SK-N-SH (cell line): ENCODE results near the gene HDAC7. TPM values are rescaled to one million over a fixed set of nuclear protein-coding genes. Genes with fewer than 3 reads are reported as not detected.

Experiments
- CTCF ChIA-PET: fragments of 300-600, 350-600 bp; formaldehyde crosslinking; extraction: SDS; loops from one replicate; lab custom pipeline; 2021; lab: Yijun Ruan, JAX
- POLR2A ChIA-PET: fragments of 350-600 bp; sonication (Branson Sonifier 250); formaldehyde crosslinking; extraction: SDS; loops from one replicate; lab custom pipeline; 2020; ENCODE audit warnings: antibody characterized with exemption, inconsistent platforms; lab: Yijun Ruan, JAX
- DNase-seq: peaks from one replicate; pipeline ENCODE4 v3.0.0; 2012
- H2AFZ ChIP-seq: fragments of 200-600 bp; sonication (generic); 2 replicates; pipeline ENCODE4 v1.8.1; 2016; ENCODE audit warnings: antibody characterized with exemption, mild to moderate bottlenecking, low read depth
- H3F3A ChIP-seq: fragments of 200-600 bp; sonication (generic); replicated peaks from 2 replicates; pipeline ENCODE3; 2016; ENCODE audit warnings: antibody characterized with exemption, mild to moderate bottlenecking; ENCODE audit not compliant: insufficient read depth
- H3K27ac ChIP-seq, 2 experiments: fragments of 200-500 bp in 1 of 2; fragments of 200-600 bp in 1 of 2; sonication (Bioruptor generic) in 1 of 2; sonication (generic), shearing (Covaris generic) in 1 of 2; 2 replicates each; pipeline versions ENCODE4 v1.5.1 to v1.6.1; 2014 to 2016; ENCODE audit warnings: low read depth in 2 of 2, inconsistent platforms in 1 of 2, low read length in 1 of 2, mild to moderate bottlenecking in 1 of 2, mixed read lengths in 1 of 2
- H3K27me3 ChIP-seq: fragments of 200-600 bp; sonication (generic), shearing (Covaris generic); 2 replicates; pipeline ENCODE4 v1.6.1; 2016; ENCODE audit warnings: mixed run types; ENCODE audit not compliant: insufficient read depth
- H3K36me3 ChIP-seq, 2 experiments: fragments of 200-500 bp in 1 of 2; fragments of 200-600 bp in 1 of 2; sonication (Bioruptor generic) in 1 of 2; sonication (generic) in 1 of 2; replicated peaks in 1 of 2; 2 replicates each; pipeline versions ENCODE3 to v1.5.1; 2014 to 2016; ENCODE audit warnings: low read length in 1 of 2, mild to moderate bottlenecking in 1 of 2; ENCODE audit not compliant: insufficient read depth in 2 of 2, control insufficient read depth in 1 of 2
- H3K4me1 ChIP-seq, 2 experiments: fragments of 200-500 bp in 1 of 2; fragments of 200-600 bp in 1 of 2; sonication (Bioruptor generic) in 1 of 2; sonication (generic), shearing (Covaris generic) in 1 of 2; 2 replicates each; pipeline versions ENCODE4 v1.5.1 to v1.6.1; 2014 to 2016; ENCODE audit warnings: low read depth in 1 of 2, low read length in 1 of 2, mixed run types in 1 of 2; ENCODE audit not compliant: insufficient read depth in 2 of 2, control insufficient read depth in 1 of 2
- H3K4me2 ChIP-seq: fragments of 200-600 bp; sonication (generic), shearing (Covaris generic); 2 replicates; pipeline ENCODE4 v1.6.1; 2017; ENCODE audit warnings: mixed run types
- H3K4me3 ChIP-seq, 2 experiments: fragments of 200-500 bp in 1 of 2; fragments of 200-600 bp in 1 of 2; sonication (Bioruptor generic) in 1 of 2; sonication (generic), shearing (Covaris generic) in 1 of 2; 2 replicates each; pipeline versions ENCODE4 v1.5.1 to v1.8.1; 2014 to 2016; ENCODE audit warnings: low read depth in 2 of 2, inconsistent platforms in 1 of 2, low read length in 1 of 2, mild to moderate bottlenecking in 1 of 2, mixed read lengths in 1 of 2, moderate library complexity in 1 of 2
- H3K79me2 ChIP-seq: fragments of 200-600 bp; sonication (generic); 2 replicates; pipeline ENCODE4 v1.8.1; 2017; ENCODE audit warnings: mild to moderate bottlenecking; ENCODE audit not compliant: insufficient read depth
- H3K9ac ChIP-seq: fragments of 200-600 bp; sonication (generic); 2 replicates; pipeline ENCODE4 v1.6.1; 2017; ENCODE audit warnings: mixed run types
- H3K9me2 ChIP-seq: fragments of 200-600 bp; sonication (generic); 2 replicates; pipeline ENCODE4 v1.6.1; 2017; ENCODE audit warnings: mixed run types
- H3K9me3 ChIP-seq: fragments of 200-600 bp; sonication (generic); 2 replicates; pipeline ENCODE4 v1.6.1; 2017; ENCODE audit warnings: mixed run types, mild to moderate bottlenecking, moderate library complexity
- H4K20me1 ChIP-seq: fragments of 200-600 bp; sonication (generic); 2 replicates; pipeline ENCODE4 v1.6.1; 2017; ENCODE audit warnings: mild to moderate bottlenecking, mixed run types; ENCODE audit not compliant: insufficient read depth
- EZH2phosphoT487 ChIP-seq: fragments of 200-600 bp; sonication (generic); IDR thresholded peaks from 2 replicates; pipeline ENCODE4 v1.6.1; 2017; ENCODE audit warnings: low read depth, mixed run types, mild to moderate bottlenecking, antibody characterized with exemption, moderate library complexity, borderline replicate concordance
- FOSL2 ChIP-seq: IDR thresholded peaks from 2 replicates; pipeline ENCODE4 v1.4.0; 2012; ENCODE audit warnings: low read depth, mild to moderate bottlenecking, moderate library complexity, borderline replicate concordance
- GABPA ChIP-seq: IDR thresholded peaks from 2 replicates; pipeline ENCODE4 v1.4.0; 2012; ENCODE audit warnings: low read depth, mild to moderate bottlenecking
- IRF3 ChIP-seq: fragments of 150-350 bp; IDR thresholded peaks from 2 replicates; pipeline ENCODE4 v1.6.1; 2016; ENCODE audit warnings: mild to moderate bottlenecking, low read depth, low read length
- JUND ChIP-seq: IDR thresholded peaks from 2 replicates; pipeline ENCODE4 v1.4.0; 2012
- MAX ChIP-seq: IDR thresholded peaks from 2 replicates; pipeline ENCODE4 v1.4.0; 2012; ENCODE audit warnings: low read depth
- NRF1 ChIP-seq: IDR thresholded peaks from 2 replicates; pipeline ENCODE4 v1.6.1; 2012; ENCODE audit warnings: low read depth, mild to moderate bottlenecking, low read length
- PBX3 ChIP-seq: IDR thresholded peaks from 2 replicates; pipeline ENCODE4; 2012
- POLR2AphosphoS5 ChIP-seq: IDR thresholded peaks from 2 replicates; pipeline ENCODE4 v1.6.1; 2012; ENCODE audit warnings: low read depth, low read length
- TAF1 ChIP-seq: IDR thresholded peaks from 2 replicates; pipeline ENCODE4 v1.6.1; 2012; ENCODE audit warnings: low read depth, mild to moderate bottlenecking, low read length, moderate library complexity, borderline replicate concordance
- TCF12 ChIP-seq: IDR thresholded peaks from 2 replicates; pipeline ENCODE4 v1.4.0; 2012
- WGBS: methylation state at CpG from one replicate; pipeline ENCODE4 v1.1.6; 2017; ENCODE audit warnings: low lambda C conversion rate; 5-methylcytosine and 5-hydroxymethylcytosine counted together
- polyA plus RNA-seq, 3 experiments: library from polyadenylated mRNA; depleted of rRNA; stranded (reverse); fragments of >200 nt; gene quantifications; 2 replicates each; pipeline ENCODE4 v1.2.3, GENCODE V29; 2012

The HDAC7 gene
- polyA plus RNA-seq, 1 of the 3 experiments (the other 2 are of a cell fraction), result 51.0 TPM

GRCh38 chr12:47868041-47868440, 48.3 kb upstream of the HDAC7 start:
- Histone ChIP-seq H3K4me2 (no peak overlapping the region), H3K27ac (no peak overlapping the region), H4K20me1 (no peaks in the 10 kb centered on the region), H3K79me2 (no peaks in the 10 kb centered on the region), H3K9me3 (no peaks in the 10 kb centered on the region), H3K36me3 (no peaks in the 10 kb centered on the region), H3K9ac (no peak overlapping the region), H3K4me3 (no peak overlapping the region), H3F3A (no peaks in the 10 kb centered on the region), H3K9me2 (no peaks in the 10 kb centered on the region), H2AFZ (peak overlapping the region; percentile 85), H3K4me1 (peaks cover 0 to 8% of the 10 kb centered on the region in 2 experiments; a peak in 1 of 4 replicates), H3K27me3 (no peaks in the 10 kb centered on the region)
- DNase-seq, result no peak
- ChIA-PET POLR2A (no interaction called here), CTCF (interaction anchor here (1.1 to 1.5 kb wide), 4 partner anchors 29 to 82 kb away, joined by 4 to 5 read pairs (median 4); partner anchors contain the start of gene VDR)
- WGBS, result 100% methylated on average over 1 of the region's 2 CpGs
- TF ChIP-seq JUND (no peak), POLR2AphosphoS5 (no peak), TCF12 (no peak), EZH2phosphoT487 (no peak), FOSL2 (no peak), GABPA (no peak), PBX3 (no peak)

- no peak for DNase-seq
- H3K36me3 ChIP-seq, result no peaks in the 10 kb centered on the region
- no peaks in the 10 kb centered on the region for H3F3A ChIP-seq
- no peak overlapping the region; a peak in 1 of 4 replicates for H3K27ac ChIP-seq
- H3K9me2 ChIP-seq, result no peaks in the 10 kb centered on the region
- H3K9me3 ChIP-seq, result no peaks in the 10 kb centered on the region
- peak overlapping the region; percentile 85 for H2AFZ ChIP-seq
- TF ChIP-seq JUND (no peak), NRF1 (no peak), FOSL2 (no peak), MAX (no peak), IRF3 (no peak), GABPA (no peak), TAF1 (no peak)
- ChIA-PET POLR2A (no interaction called here), CTCF (interaction anchor here (1.1 to 1.5 kb wide), 5 partner anchors 29 to 82 kb away, joined by 4 to 5 read pairs (median 4); partner anchors contain the start of gene VDR)
- no peaks in the 10 kb centered on the region for H3K27me3 ChIP-seq
- H3K79me2 ChIP-seq, result no peaks in the 10 kb centered on the region
- no peak overlapping the region for H3K9ac ChIP-seq
- 75% methylated on average over 4 of the region's 4 CpGs for WGBS
- H3K4me1 ChIP-seq, result peaks cover 0 to 8% of the 10 kb centered on the region in 2 experiments; a peak in 1 of 4 replicates
- no peaks in the 10 kb centered on the region for H4K20me1 ChIP-seq
- no peak overlapping the region for H3K4me2 ChIP-seq
- no peak overlapping the region for H3K4me3 ChIP-seq
Measured at GRCh38 chr12:47867495-47867941, 47.8 kb upstream of the HDAC7 start.
